GM06990 (cell line): Measurements from ENCODE around the gene LDHD.

ENCODE experiments used
- DNase-seq: peaks from one replicate; pipeline ENCODE4 v3.0.0-alpha.2; 2011; ENCODE audit not compliant: insufficient read length; ENCODE audit errors: extremely low read depth
- H3K27me3 ChIP-seq: replicated peaks from 2 replicates; pipeline ENCODE4 v1.6.0; 2011; ENCODE audit warnings: low read length; ENCODE audit not compliant: control insufficient read depth, insufficient read depth
- H3K36me3 ChIP-seq: 2 replicates; pipeline ENCODE4 v1.5.1; 2011; ENCODE audit warnings: low read length; ENCODE audit not compliant: control insufficient read depth, insufficient read depth
- H3K4me3 ChIP-seq: replicated peaks from 2 replicates; pipeline ENCODE4 v1.5.1; 2011; ENCODE audit warnings: low read depth, mild to moderate bottlenecking, control low read depth, low read length
- TF ChIP-seq, protein P1 (sequence below): IDR thresholded peaks from 2 replicates; pipeline ENCODE4 v1.5.1; 2011; ENCODE audit warnings: low read length, control low read depth, mild to moderate bottlenecking, inconsistent platforms; ENCODE audit not compliant: insufficient read depth, poor library complexity, severe bottlenecking

The LDHD gene

DNA sequence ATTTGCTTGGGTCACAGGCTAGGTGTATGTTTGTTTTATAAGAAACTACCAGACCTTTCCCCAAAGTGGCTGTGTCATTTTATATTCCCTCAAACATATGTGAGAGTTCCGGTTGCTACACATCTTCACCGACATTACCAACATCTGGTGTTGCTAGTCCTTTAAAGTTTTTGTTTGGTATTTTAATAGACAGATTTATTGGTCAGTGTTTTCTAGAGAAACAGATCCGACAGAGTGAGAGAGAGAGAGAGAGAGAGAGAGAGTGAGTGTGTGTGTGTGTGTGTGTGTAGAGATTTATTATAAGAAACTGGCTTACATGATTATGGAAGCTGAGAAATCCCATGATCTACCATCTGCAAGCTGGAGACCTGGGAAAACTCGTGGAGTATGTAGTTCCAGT is 31.0 kb downstream of the LDHD start:
- TF ChIP-seq, protein P1, sequence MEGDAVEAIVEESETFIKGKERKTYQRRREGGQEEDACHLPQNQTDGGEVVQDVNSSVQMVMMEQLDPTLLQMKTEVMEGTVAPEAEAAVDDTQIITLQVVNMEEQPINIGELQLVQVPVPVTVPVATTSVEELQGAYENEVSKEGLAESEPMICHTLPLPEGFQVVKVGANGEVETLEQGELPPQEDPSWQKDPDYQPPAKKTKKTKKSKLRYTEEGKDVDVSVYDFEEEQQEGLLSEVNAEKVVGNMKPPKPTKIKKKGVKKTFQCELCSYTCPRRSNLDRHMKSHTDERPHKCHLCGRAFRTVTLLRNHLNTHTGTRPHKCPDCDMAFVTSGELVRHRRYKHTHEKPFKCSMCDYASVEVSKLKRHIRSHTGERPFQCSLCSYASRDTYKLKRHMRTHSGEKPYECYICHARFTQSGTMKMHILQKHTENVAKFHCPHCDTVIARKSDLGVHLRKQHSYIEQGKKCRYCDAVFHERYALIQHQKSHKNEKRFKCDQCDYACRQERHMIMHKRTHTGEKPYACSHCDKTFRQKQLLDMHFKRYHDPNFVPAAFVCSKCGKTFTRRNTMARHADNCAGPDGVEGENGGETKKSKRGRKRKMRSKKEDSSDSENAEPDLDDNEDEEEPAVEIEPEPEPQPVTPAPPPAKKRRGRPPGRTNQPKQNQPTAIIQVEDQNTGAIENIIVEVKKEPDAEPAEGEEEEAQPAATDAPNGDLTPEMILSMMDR: no peak
- Histone ChIP-seq H3K27me3 (no peaks in the 10 kb centered on the region), H3K4me3 (no peak overlapping the region), H3K36me3 (no peaks in the 10 kb centered on the region)
- no peak for DNase-seq

DNA sequence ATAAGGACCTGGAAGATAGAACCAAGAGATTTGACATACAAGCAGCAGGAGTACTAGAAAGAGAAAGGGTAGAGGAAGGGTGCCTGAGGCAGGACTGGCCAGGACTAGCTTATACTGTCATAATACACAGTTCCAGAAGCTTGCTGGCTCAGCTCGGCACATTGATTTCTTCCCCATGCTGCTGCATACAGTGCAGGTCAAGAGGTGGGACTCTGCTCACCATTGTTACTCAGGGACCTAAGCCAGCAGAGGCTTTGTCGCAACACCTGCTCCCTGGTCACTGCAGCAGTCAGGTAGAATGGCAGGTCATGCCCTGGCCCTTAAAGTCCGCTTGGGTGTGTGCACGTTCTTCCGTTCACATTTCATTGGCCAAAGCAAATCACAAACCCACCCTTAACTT is 32.8 kb downstream of the LDHD start:
- no peak for DNase-seq
- TF ChIP-seq, protein P1: no peak
- Histone ChIP-seq H3K36me3 (no peaks in the 10 kb centered on the region), H3K4me3 (no peak overlapping the region), H3K27me3 (no peaks in the 10 kb centered on the region)

GRCh38 chr16:75081179-75081859 is 35.3 kb downstream of the LDHD start:
- TF ChIP-seq, protein P1: no peak
- DNase-seq: no peak
- H3K36me3 ChIP-seq: no peaks in the 10 kb centered on the region
- H3K4me3 ChIP-seq: no peak overlapping the region
- H3K27me3 ChIP-seq: no peaks in the 10 kb centered on the region

- no peak for DNase-seq
- Histone ChIP-seq H3K4me3 (no peak overlapping the region), H3K36me3 (no peaks in the 10 kb centered on the region), H3K27me3 (no peaks in the 10 kb centered on the region)
- TF ChIP-seq, protein P1: no peak
Measured at GRCh38 chr16:75080205-75081029, 36.2 kb downstream of the LDHD start.

GRCh38 chr16:75079346-75079926 is 37.1 kb downstream of the LDHD start:
- TF ChIP-seq, protein P1: no peak
- no peak for DNase-seq
- no peak overlapping the region for H3K4me3 ChIP-seq
- H3K27me3 ChIP-seq: no peaks in the 10 kb centered on the region
- no peaks in the 10 kb centered on the region for H3K36me3 ChIP-seq
